Mucosa of gallbladder (tissue), 1 donor: ENCODE measurements around the gene MYDGF. TPM values are rescaled to one million over a fixed set of nuclear protein-coding genes. Genes with fewer than 3 reads are reported as not detected.

ENCODE experiments used
- DNase-seq: peaks from one replicate; pipeline ENCODE4 v3.0.0-alpha.2; 2020; ENCODE audit warnings: low spot score
- total RNA-seq: library from RNA; stranded (reverse); gene quantifications from one replicate; pipeline ENCODE4 v1.2.1, GENCODE V29; 2021
- donor health status: DM: no; HTN: no; CAD: no.

The MYDGF gene
- total RNA-seq, 1 donor from 2014 or later, result 77.4 TPM

GRCh38 chr19:4641132-4641531 is 29.0 kb downstream of the MYDGF start:
- no peak for DNase-seq

- peak; percentile 24 for DNase-seq
Measured at GRCh38 chr19:4640247-4641000, 29.7 kb downstream of the MYDGF start.

- DNase-seq, result no peak
Measured at GRCh38 chr19:4639531-4640246, 30.5 kb downstream of the MYDGF start.

DNA sequence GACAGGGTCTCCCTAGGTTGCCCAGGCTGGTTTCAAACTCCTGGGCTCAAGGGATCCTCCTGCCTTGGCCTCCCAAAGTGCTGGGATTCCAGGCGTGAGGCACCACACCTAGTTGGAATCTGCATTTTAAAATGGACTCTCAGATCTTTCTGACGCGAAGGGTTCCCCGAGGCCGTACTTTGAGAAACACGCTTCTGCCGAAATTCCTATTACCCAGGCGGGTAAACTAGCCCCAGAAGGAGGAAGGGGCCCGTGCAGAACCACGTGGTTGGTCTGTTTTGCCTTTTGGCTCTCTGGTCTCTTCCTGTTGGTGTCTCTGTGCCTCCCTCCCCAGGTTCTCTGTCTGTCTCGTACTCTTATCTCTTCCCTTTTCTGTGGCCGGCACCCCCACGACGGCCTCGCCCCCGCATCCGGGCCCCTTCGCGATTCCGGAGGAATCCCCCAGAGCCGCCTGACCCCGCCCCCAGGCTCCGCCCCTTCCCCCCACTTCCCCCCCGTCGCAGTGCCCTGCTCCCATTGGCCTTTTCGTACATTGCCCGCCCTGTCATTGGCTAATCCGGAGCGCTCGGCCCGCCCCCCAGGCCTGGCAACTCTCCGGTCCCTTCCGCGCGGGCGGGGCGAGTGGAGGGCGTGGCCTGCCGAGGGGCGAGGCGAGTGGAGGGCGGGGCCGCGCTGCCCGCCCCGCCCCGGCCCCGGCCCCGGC is 31.2 kb downstream of the MYDGF start, which contains the start of gene TNFAIP8L1:
TSS of gene TNFAIP8L1 (plus strand) at position 689 of the 703 bp plus-strand sequence. CDS start 12,354 bp downstream, outside the sequence.
- peak; percentile 97 for DNase-seq

GRCh38 chr19:4638317-4638716 is 31.8 kb downstream of the MYDGF start:
- DNase-seq, result no peak

GRCh38 chr19:4636761-4637160 is 33.4 kb downstream of the MYDGF start:
- no peak for DNase-seq

- DNase-seq, result peak; percentile 61
Measured at GRCh38 chr19:4636151-4636717, 33.9 kb downstream of the MYDGF start.

DNA sequence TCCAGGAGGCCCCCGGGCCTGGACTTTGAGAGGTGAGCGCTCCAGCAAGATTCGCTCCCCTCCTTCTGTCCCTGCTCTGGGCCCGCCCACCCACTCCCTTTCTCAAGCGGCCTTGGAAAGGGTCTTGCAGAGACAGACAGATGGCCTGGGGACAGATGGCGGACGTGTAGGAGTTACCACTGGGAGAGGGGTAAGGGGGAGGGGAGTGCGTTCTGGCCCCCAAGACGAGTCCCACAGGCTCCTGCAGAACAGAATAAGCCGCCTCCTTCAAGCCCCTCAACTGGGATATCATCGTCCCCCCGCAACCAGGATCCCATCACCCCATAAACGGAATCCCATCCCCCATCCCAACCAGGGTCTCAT is 34.4 kb downstream of the MYDGF start:
- no peak for DNase-seq

DNA sequence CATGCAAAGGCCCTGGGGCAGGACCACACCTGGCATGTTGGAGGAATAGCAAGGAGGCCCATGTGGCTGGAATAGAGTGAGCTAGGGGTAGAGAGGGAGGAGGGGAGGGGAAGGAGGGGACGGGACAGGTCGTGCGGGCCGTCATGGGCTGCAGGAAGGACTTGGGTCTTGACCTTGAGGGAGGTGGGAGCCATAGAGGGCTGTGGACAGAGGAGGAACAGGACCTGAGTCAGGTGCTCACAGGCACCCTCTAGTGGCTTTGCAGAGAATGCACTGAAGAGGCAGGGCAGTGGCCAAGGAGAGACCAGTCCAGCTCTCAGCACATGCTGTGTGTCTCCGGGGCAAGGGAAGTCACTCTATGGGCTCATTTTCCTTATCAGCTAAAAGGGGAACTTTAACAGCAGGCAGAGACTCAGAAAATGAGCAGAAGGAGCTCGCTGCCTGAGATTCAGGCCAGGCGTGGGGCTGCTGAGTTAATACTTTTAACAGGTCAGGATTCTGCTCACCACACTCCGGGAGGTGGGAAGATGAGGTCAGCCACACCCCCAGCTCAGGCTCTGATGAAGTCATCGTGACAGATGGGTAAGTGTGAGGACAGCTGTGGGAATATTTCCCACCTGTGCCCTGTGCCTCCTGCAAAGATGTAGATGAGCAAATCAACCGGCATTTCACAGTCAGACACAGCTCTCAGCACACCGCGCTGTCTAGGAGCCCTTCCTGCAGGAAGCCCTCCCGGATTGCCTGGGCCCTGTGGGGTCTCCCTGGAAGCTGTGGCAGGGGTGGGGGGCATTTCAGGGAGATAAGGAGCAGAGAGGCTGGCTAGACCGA is 36.8 kb downstream of the MYDGF start:
- DNase-seq, result peak; percentile 64

GRCh38 chr19:4624733-4625362 is 45.3 kb downstream of the MYDGF start:
- no peak for DNase-seq

- DNase-seq, result no peak
Measured at GRCh38 chr19:4624301-4624700, 45.8 kb downstream of the MYDGF start.

DNA sequence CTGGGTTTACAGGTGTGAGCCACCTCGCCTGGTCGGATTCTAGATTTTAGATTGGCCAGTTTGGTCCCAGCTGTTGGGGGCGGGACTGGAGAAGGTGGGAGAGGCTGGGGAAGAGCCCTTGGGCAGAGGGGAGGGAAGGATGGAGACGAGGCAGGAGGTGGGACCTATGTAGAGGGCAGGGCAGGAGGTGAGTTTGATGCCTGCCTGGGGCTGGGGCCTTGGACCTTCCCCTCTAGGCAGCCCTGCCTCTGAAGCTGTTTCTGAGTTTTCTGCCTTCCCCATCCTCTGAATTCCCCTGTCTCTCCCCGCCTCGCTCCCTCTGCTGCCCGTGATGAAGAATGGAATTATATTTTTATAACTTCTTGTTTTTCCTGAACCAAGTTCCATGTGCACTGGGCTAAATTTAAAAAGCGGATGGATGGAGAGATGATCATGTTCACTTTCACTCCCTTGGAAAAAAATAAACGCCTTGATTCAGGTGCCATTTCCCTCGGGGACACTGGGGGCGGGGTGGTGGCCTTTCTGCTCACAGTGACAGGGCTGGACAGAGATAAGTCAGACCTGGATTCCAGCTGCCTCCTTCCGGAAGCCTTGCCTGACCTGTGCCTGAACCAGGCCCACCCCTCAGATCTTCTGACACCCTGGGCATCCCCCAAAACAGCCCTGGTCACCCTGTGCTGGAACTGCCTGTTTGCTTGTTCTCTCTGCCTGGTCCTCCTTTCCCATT is 47.3 kb downstream of the MYDGF start:
- DNase-seq, result no peak

DNA sequence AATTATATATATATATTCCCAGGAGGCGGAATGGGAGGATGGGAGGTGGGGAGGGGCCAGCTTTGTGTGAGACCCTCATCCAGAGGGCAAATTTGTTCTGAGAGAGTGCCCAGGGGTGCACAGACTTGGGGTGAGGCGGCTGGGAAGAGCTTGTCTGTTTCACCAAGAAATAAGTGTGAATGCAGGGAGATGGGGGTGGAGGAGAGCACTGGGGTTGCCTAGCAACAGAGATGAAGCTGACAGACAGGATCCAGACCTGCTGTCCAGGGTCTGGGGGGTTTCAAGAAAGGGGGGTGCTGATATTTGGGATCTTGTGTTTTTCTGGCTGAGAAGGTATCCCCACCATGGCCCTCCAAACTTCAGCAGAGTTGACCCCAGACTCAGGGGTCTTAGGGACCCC is 49.5 kb downstream of the MYDGF start:
- no peak for DNase-seq

- no peak for DNase-seq
Measured at GRCh38 chr19:4619668-4620294, 50.4 kb downstream of the MYDGF start.

DNA sequence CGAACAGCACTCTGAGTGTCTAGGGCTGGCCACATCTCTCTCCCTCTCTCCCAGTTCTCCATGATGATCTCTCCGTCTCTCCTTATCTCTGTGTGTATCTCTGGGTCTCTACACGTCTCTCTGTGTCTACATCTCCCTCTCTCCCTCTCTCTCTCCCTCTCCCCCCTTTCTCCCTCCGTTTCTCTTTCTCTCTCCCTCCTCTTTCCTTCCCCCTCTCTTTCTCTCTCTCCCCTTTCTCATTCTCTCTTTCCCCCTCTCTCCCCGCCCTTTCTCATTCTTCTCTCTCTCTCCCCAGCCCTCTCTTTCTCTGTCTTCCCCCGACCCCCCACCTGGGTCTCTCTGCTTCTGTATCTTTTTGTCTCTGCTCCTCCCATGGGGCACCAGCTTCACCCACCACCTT is 52.1 kb downstream of the MYDGF start:
- DNase-seq, result no peak

DNA sequence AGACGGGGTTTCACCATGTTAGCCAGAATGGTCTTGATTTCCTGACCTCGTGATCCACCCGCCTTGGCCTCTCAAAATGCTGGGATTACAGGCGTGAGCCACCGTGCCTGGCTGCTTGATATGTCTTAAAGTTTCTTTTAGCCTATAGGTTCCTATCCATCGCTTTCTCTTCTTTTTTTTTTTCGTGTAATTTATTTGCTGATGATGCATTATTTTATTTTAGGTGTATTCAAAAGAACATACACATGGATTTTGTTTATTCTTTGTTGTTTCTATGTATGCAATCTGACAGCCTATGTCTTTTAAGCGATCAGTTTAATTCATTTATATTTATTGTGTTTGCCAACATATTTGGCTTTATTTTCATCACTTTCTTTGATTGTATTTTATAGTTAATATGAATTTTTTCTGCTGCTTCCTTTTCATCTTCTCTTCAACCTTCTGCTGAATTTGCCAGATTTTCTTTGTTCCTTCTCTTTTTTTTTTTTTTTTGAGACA is 56.8 kb downstream of the MYDGF start:
- no peak for DNase-seq

DNA sequence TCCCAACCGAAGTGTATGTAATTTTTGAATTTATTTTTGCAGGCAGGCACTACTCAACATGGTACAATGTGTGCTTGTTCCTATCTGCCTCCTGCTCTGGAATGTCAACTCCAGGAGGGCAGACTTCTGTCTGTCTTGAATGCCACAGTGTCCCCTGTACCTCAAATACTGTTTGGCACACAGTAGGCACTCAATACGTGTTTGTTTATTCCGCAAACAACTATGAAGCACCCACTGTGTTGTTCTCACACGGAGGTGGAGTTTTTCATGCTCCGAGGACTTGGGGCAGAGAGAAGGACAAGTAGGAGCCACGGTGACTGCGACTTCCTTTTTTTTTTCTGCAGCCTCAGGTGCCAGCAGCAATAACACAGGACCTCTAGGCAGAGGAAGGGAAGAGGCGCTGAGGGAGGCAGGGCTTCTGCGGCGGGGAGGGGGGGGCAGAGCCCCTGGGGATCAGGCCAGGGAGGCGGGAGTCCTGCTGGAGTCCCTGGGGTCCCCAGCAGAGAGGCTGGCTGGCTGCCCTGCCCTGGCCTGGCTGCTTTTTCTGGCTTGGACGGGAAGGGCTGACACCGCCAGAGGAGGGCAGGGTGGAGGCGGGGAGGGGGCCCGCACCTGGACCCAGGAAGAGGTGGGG is 60.1 kb downstream of the MYDGF start:
- DNase-seq, result no peak
